OCI-LY3 (cell line): ENCODE measurements around the gene FTHL17.

ENCODE experiments used
- CTCF ChIP-seq: fragments of 200-600, 300-600 bp; sonication (generic); IDR thresholded peaks from 2 replicates; pipeline ENCODE4 v1.5.1; 2014; ENCODE audit warnings: antibody characterized with exemption, low read length, low read depth
- EZH2phosphoT487 ChIP-seq: fragments of 200-600 bp; shearing (Covaris generic); IDR thresholded peaks from 2 replicates; pipeline ENCODE4 v1.6.1; 2018; ENCODE audit warnings: antibody characterized with exemption, mixed run types, low read depth

- no peak for TF ChIP-seq CTCF
- TF ChIP-seq EZH2phosphoT487 = no peak
These were observed at the start of gene FTHL17 for GRCh38 chrX:31071725-31072124.
